CD4-positive, alpha-beta T cell (primary cell): ENCODE data around the gene P2RX2. TPM values are rescaled to one million over a fixed set of nuclear protein-coding genes. Genes with fewer than 3 reads are reported as not detected.
A peak's percentile ranks its signal among the peaks of the same experiment; 100 is the strongest.

Experiments
- ATAC-seq: fragments of 200-7000 bp; cut with Tn5 transposase; one replicate; pipeline ENCODE4 v1.10.0; 2022; ENCODE audit warnings: mild to moderate bottlenecking; ENCODE audit not compliant: poor library complexity
- CTCF ChIA-PET: fragments of 350-600 bp; sonication (Branson Sonifier 250); formaldehyde crosslinking; loops from one replicate; lab custom pipeline; 2021; ENCODE audit warnings: antibody characterized with exemption, inconsistent platforms; lab: Charles Lee
- POLR2A ChIA-PET: fragments of 350-600 bp; sonication (Branson Sonifier 250); formaldehyde crosslinking; loops from one replicate; lab custom pipeline; 2021; ENCODE audit warnings: antibody characterized with exemption, inconsistent platforms; lab: Charles Lee
- DNase-seq, 14 experiments: peaks; one replicate each; pipeline ENCODE4 v3.0.0-alpha.2; 2013 to 2020; ENCODE audit warnings: mixed read lengths in 2 of 14
- H3K27ac ChIP-seq, 2 donors: one replicate each; pipeline versions ENCODE4 v1.5.1 to v1.7.0; 2013; ENCODE audit warnings: low read length in 2 of 2, low read depth in 1 of 2, mild to moderate bottlenecking in 1 of 2
- H3K27me3 ChIP-seq, 2 experiments: 1 replicate in 1 of 2; 2 replicates in 1 of 2; pipeline versions ENCODE4 v1.6.1 to v1.7.0; 2013; ENCODE audit warnings: low read length in 2 of 2, control low read depth in 1 of 2, mild to moderate bottlenecking in 1 of 2, moderate library complexity in 1 of 2; ENCODE audit not compliant: insufficient read depth in 2 of 2, control insufficient read depth in 1 of 2
- H3K36me3 ChIP-seq: one replicate; pipeline ENCODE4 v1.6.1; 2013; ENCODE audit warnings: low read length, control low read depth; ENCODE audit not compliant: insufficient read depth
- H3K4me1 ChIP-seq: one replicate; pipeline ENCODE4 v1.6.1; 2013; ENCODE audit warnings: low read length, control low read depth; ENCODE audit not compliant: insufficient read depth
- H3K4me3 ChIP-seq: one replicate; pipeline ENCODE4 v1.5.1; 2013; ENCODE audit warnings: mild to moderate bottlenecking, low read length, moderate library complexity
- H3K9me3 ChIP-seq, 2 experiments: 1 replicate in 1 of 2; 2 replicates in 1 of 2; pipeline versions ENCODE4 v1.6.1 to v1.7.0; 2013; ENCODE audit warnings: low read length in 2 of 2, mild to moderate bottlenecking in 2 of 2, control low read depth in 1 of 2, moderate library complexity in 1 of 2; ENCODE audit not compliant: control insufficient read depth in 1 of 2, insufficient read depth in 1 of 2
- H3K27ac Mint-ChIP-seq: one replicate; pipeline ENCODE4 v1.8.0; 2020; ENCODE audit warnings: mixed read lengths
- H3K27me3 Mint-ChIP-seq: one replicate; pipeline ENCODE4 v1.8.0; 2021; ENCODE audit warnings: mixed read lengths
- H3K36me3 Mint-ChIP-seq: one replicate; pipeline ENCODE4 v1.8.0; 2021; ENCODE audit warnings: low read depth, mixed read lengths
- H3K4me1 Mint-ChIP-seq: one replicate; pipeline ENCODE4 v1.8.0; 2021; ENCODE audit warnings: low read depth, mixed read lengths
- H3K4me3 Mint-ChIP-seq: one replicate; pipeline ENCODE4 v1.8.0; 2020; ENCODE audit warnings: mild to moderate bottlenecking, mixed read lengths
- H3K9me3 Mint-ChIP-seq: one replicate; pipeline ENCODE4 v1.8.0; 2020; ENCODE audit warnings: mixed read lengths
- intact Hi-C, 2 experiments: fragments of 100-400 bp; cut with DNase I in 1 of 2; cut with micrococcal nuclease in 1 of 2; formaldehyde crosslinking; loops; one replicate each; pipeline versions ENCODE4 v1.15.1 to v1.9.0; 2023 to 2025; cut with DNase I, micrococcal nuclease
- total RNA-seq, 174 experiments: library from RNA in 2 of 174; stranded (reverse) in 2 of 174; gene quantifications; one replicate each; pipeline ENCODE4 v1.2.3 and lab custom pipeline; 2021 to 2026
- TF ChIP-seq, protein P1 (sequence below): fragments of 200-600 bp; IDR thresholded peaks from one replicate; pipeline ENCODE4 v1.8.0; 2022; ENCODE audit warnings: antibody characterized with exemption, mild to moderate bottlenecking

P2RX2 gene
- total RNA-seq, 2 experiments from 2014 or later: not detected

- no peak overlapping the region for H3K4me3 Mint-ChIP-seq
- H3K4me3 ChIP-seq: no peak overlapping the region
- no peak for ATAC-seq
- no peaks in the 10 kb centered on the region for H3K9me3 ChIP-seq
- no peaks in the 10 kb centered on the region for H3K4me1 Mint-ChIP-seq
- ChIA-PET POLR2A (no interaction called here), CTCF (interaction anchor here (1.0 kb wide), 1 partner anchor 11 kb away, joined by 3 read pairs; no protein-coding TSS in a partner anchor)
- no peaks in the 10 kb centered on the region for H3K9me3 Mint-ChIP-seq
- peaks cover 29% of the 10 kb centered on the region for H3K36me3 ChIP-seq
- intact Hi-C loops: no loop called here
- peak in 1 of 14 experiments; percentile 6 for DNase-seq
- H3K27me3 Mint-ChIP-seq: peaks cover 3% of the 10 kb centered on the region
- no peaks in the 10 kb centered on the region for H3K4me1 ChIP-seq
- no peak overlapping the region for H3K27ac Mint-ChIP-seq
- no peaks in the 10 kb centered on the region for H3K27me3 ChIP-seq
- TF ChIP-seq, protein P1, sequence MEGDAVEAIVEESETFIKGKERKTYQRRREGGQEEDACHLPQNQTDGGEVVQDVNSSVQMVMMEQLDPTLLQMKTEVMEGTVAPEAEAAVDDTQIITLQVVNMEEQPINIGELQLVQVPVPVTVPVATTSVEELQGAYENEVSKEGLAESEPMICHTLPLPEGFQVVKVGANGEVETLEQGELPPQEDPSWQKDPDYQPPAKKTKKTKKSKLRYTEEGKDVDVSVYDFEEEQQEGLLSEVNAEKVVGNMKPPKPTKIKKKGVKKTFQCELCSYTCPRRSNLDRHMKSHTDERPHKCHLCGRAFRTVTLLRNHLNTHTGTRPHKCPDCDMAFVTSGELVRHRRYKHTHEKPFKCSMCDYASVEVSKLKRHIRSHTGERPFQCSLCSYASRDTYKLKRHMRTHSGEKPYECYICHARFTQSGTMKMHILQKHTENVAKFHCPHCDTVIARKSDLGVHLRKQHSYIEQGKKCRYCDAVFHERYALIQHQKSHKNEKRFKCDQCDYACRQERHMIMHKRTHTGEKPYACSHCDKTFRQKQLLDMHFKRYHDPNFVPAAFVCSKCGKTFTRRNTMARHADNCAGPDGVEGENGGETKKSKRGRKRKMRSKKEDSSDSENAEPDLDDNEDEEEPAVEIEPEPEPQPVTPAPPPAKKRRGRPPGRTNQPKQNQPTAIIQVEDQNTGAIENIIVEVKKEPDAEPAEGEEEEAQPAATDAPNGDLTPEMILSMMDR: no peak
- peaks cover 31% of the 10 kb centered on the region for H3K36me3 Mint-ChIP-seq
- H3K27ac ChIP-seq: no peak overlapping the region
These were observed 7.3 kb downstream of the P2RX2 start for GRCh38 chr12:132625731-132626430.

DNA sequence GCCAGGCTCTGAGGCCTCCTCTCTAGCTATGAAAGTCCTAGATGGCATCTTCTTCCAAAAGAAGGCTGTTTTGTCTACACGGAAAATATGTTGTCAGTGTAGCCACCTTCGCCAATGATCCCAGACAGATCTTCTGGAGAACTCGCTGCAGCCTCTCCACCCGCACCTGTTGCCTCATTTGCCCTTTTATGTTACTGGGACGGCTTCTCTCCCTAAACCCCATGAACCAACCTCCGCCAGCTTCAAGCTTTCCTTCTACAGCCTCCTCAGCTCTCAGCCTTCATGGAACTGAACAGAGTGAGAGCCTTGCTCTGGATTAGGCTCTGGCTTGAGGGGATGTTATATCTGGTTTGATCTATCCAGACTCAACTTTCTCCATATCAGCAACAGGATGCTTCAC is 10.8 kb downstream of the P2RX2 start:
- H3K9me3 ChIP-seq: no peaks in the 10 kb centered on the region
- Mint-ChIP-seq H3K4me1 (no peaks in the 10 kb centered on the region), H3K36me3 (peaks cover 63% of the 10 kb centered on the region), H3K27me3 (no peaks in the 10 kb centered on the region), H3K9me3 (no peaks in the 10 kb centered on the region), H3K27ac (no peak overlapping the region), H3K4me3 (no peak overlapping the region)
- intact Hi-C loops: no loop called here
- TF ChIP-seq, protein P1: no peak
- H3K4me3 ChIP-seq: no peak overlapping the region
- no peaks in the 10 kb centered on the region for H3K4me1 ChIP-seq
- ChIA-PET CTCF (no interaction called here), POLR2A (no interaction called here)
- H3K36me3 ChIP-seq: peaks cover 53% of the 10 kb centered on the region
- no peaks in the 10 kb centered on the region for H3K27me3 ChIP-seq
- ATAC-seq (no peak), DNase-seq (no peak)
- no peak overlapping the region for H3K27ac ChIP-seq

GRCh38 chr12:132630672-132631071 is 12.1 kb downstream of the P2RX2 start:
- Mint-ChIP-seq H3K4me3 (no peak overlapping the region), H3K27me3 (no peaks in the 10 kb centered on the region), H3K27ac (no peak overlapping the region), H3K4me1 (no peaks in the 10 kb centered on the region), H3K36me3 (peaks cover 70% of the 10 kb centered on the region), H3K9me3 (no peaks in the 10 kb centered on the region)
- no peaks in the 10 kb centered on the region for H3K27me3 ChIP-seq
- TF ChIP-seq, protein P1: no peak
- ChIA-PET POLR2A (no interaction called here), CTCF (no interaction called here)
- ATAC-seq (no peak), DNase-seq (no peak)
- no peaks in the 10 kb centered on the region for H3K4me1 ChIP-seq
- H3K36me3 ChIP-seq: peaks cover 56% of the 10 kb centered on the region
- no peaks in the 10 kb centered on the region for H3K9me3 ChIP-seq
- H3K27ac ChIP-seq: no peak overlapping the region
- no peak overlapping the region for H3K4me3 ChIP-seq
- intact Hi-C loops: no loop called here
